Hepatocyte (in vitro differentiated cells): ENCODE data around the gene SERF2.

Experiments used
- EZH2phosphoT487 ChIP-seq: fragments of 200-600 bp; sonication (generic); IDR thresholded peaks from one replicate; pipeline ENCODE4 v1.6.1; 2018; ENCODE audit warnings: antibody characterized with exemption, mild to moderate bottlenecking, low read depth, moderate library complexity; ENCODE audit not compliant: unreplicated experiment, severe bottlenecking
- TF ChIP-seq, protein P1 (sequence below): fragments of 200-600 bp; sonication (generic); IDR thresholded peaks from 2 replicates; pipeline ENCODE4 v1.5.1; 2016; ENCODE audit warnings: antibody characterized with exemption, mild to moderate bottlenecking; ENCODE audit not compliant: poor library complexity

DNA sequence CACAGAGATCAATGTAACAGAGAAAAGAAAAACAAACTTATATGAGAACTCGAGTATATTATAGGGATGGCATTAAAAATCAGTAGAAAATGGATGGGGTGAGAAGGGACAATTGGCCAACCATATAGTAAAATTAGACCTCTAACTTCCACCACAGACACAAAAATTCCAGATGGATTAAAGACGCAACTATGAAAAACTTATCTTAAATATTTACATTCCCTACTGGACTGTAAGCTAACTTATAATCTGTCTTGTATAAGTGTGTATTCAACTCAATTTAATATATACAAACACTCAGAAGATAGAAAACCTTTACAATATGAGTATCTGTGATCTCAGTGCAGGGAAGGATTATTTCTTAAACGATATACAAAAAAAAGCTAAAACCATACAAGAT, 29.4 kb downstream of the SERF2 start:
- TF ChIP-seq, protein P1, sequence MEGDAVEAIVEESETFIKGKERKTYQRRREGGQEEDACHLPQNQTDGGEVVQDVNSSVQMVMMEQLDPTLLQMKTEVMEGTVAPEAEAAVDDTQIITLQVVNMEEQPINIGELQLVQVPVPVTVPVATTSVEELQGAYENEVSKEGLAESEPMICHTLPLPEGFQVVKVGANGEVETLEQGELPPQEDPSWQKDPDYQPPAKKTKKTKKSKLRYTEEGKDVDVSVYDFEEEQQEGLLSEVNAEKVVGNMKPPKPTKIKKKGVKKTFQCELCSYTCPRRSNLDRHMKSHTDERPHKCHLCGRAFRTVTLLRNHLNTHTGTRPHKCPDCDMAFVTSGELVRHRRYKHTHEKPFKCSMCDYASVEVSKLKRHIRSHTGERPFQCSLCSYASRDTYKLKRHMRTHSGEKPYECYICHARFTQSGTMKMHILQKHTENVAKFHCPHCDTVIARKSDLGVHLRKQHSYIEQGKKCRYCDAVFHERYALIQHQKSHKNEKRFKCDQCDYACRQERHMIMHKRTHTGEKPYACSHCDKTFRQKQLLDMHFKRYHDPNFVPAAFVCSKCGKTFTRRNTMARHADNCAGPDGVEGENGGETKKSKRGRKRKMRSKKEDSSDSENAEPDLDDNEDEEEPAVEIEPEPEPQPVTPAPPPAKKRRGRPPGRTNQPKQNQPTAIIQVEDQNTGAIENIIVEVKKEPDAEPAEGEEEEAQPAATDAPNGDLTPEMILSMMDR = no peak
- no peak for TF ChIP-seq EZH2phosphoT487
